K562 (cell line): ENCODE data around the gene CIAO3. TPM values are rescaled to one million over a fixed set of nuclear protein-coding genes. Genes with fewer than 3 reads are reported as not detected.

Experiments
- AFF4 ChIP-seq: sonication (generic); formaldehyde crosslinking; IDR thresholded peaks from 2 replicates; pipeline ENCODE4 v1.8.0; 2023; ENCODE audit warnings: mild to moderate bottlenecking, missing genetic modification reagents
- CHAMP1 ChIP-seq: fragments of 450-650 bp; IDR thresholded peaks from 2 replicates; pipeline ENCODE4 v1.6.1; 2016; ENCODE audit warnings: mild to moderate bottlenecking
- ESRRA ChIP-seq: fragments of 450-650 bp; IDR thresholded peaks from 2 replicates; pipeline ENCODE4 v1.6.1; 2014; ENCODE audit warnings: low read depth, mild to moderate bottlenecking, moderate library complexity, borderline replicate concordance
- HCFC1 ChIP-seq: IDR thresholded peaks from 2 replicates; pipeline ENCODE4 v1.6.1; 2012; ENCODE audit warnings: low read depth, low read length, improper control_type of control experiment
- KDM2B ChIP-seq: fragments of 250-450 bp; sonication (Bioruptor Pico); IDR thresholded peaks from 2 replicates; pipeline ENCODE4 v1.8.0; 2021; ENCODE audit warnings: mild to moderate bottlenecking, moderate library complexity
- KDM5B ChIP-seq: fragments of 200-600 bp; sonication (generic); IDR thresholded peaks from 2 replicates; pipeline ENCODE4 v1.6.1; 2012; ENCODE audit warnings: low read depth, mild to moderate bottlenecking, moderate library complexity, low read length, control low read depth, inconsistent platforms; ENCODE audit not compliant: insufficient replicate concordance
- MNT ChIP-seq, 2 experiments: fragments of 450-650 bp; conservative IDR thresholded peaks; 2 replicates each; pipeline ENCODE4 v1.6.1; 2017; ENCODE audit warnings: mild to moderate bottlenecking in 2 of 2, moderate library complexity in 2 of 2
- ZFX ChIP-seq: sonication (generic); formaldehyde crosslinking; IDR thresholded peaks from 2 replicates; pipeline ENCODE4 v1.8.0; 2022; ENCODE audit warnings: mild to moderate bottlenecking, missing genetic modification reagents, moderate library complexity
- ZNF449 ChIP-seq: fragments of 250-450 bp; sonication (Bioruptor Pico); IDR thresholded peaks from 2 replicates; pipeline ENCODE4 v1.8.0; 2022; ENCODE audit warnings: moderate library complexity, mild to moderate bottlenecking, inconsistent platforms
- polyA plus RNA-seq, 8 experiments: library from polyadenylated mRNA; depleted of rRNA in 4 of 8; stranded (reverse) in 5 of 8; unstranded in 3 of 8; fragments of >200 nt; fragmentation: Nextera tagmentation in 2 of 8; fragmentation: Illumina TruSeq in 1 of 8; extraction: Ambion mirVana in 2 of 8; extraction: Trizol in 1 of 8; gene quantifications; 2 replicates each; pipeline versions ENCODE4 v1.2.1 to v1.2.3, GENCODE V29; 2011 to 2014; ENCODE audit warnings: inconsistent platforms in 1 of 8, missing spikeins in 1 of 8
- total RNA-seq, 7 experiments: library from RNA; depleted of rRNA in 6 of 7; stranded (reverse); fragments of >200 nt in 6 of 7; fragmentation: Illumina TruSeq in 2 of 7; extraction: Trizol in 2 of 7; gene quantifications; 2 replicates each; pipeline versions ENCODE4 v1.2.1 to v1.2.3, GENCODE V29; 2011 to 2021; ENCODE audit warnings: low replicate concordance in 1 of 7
- TF ChIP-seq, protein P1 (sequence below): fragments of 250-450 bp; sonication (Bioruptor Pico); IDR thresholded peaks from 2 replicates; pipeline ENCODE4 v1.9.0; 2021; ENCODE audit warnings: mild to moderate bottlenecking, inconsistent platforms
- TF ChIP-seq, protein P2 (sequence below): fragments of 250-450 bp; sonication (Bioruptor Pico); IDR thresholded peaks from 2 replicates; pipeline ENCODE4 v1.8.0; 2021; ENCODE audit warnings: moderate library complexity, mild to moderate bottlenecking, inconsistent platforms
- TF ChIP-seq, protein P3 (sequence below): sonication (generic); formaldehyde crosslinking; IDR thresholded peaks from 2 replicates; pipeline ENCODE4 v1.5.0; 2020; ENCODE audit warnings: missing genetic modification reagents

CIAO3 gene
- total and polyA plus RNA-seq, 9 of the 15 experiments (the other 6 are each of a cell fraction or from before 2014, with no cell fraction given), result 2.2 to 35.6 (median 18.7) TPM

GRCh38 chr16:727291-727977, 13.4 kb downstream of the CIAO3 start (continued):
- TF ChIP-seq, protein P1, sequence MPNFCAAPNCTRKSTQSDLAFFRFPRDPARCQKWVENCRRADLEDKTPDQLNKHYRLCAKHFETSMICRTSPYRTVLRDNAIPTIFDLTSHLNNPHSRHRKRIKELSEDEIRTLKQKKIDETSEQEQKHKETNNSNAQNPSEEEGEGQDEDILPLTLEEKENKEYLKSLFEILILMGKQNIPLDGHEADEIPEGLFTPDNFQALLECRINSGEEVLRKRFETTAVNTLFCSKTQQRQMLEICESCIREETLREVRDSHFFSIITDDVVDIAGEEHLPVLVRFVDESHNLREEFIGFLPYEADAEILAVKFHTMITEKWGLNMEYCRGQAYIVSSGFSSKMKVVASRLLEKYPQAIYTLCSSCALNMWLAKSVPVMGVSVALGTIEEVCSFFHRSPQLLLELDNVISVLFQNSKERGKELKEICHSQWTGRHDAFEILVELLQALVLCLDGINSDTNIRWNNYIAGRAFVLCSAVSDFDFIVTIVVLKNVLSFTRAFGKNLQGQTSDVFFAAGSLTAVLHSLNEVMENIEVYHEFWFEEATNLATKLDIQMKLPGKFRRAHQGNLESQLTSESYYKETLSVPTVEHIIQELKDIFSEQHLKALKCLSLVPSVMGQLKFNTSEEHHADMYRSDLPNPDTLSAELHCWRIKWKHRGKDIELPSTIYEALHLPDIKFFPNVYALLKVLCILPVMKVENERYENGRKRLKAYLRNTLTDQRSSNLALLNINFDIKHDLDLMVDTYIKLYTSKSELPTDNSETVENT (CRISPR knock-in tag), result 0 out of 2 replicates have a peak, but pooled peaks have one; percentile 24
- peak; percentile 7 for TF ChIP-seq KDM5B
- no peak for TF ChIP-seq CHAMP1
- peak; percentile 50; the same call in 1 of the 2 replicates for TF ChIP-seq KDM2B
- TF ChIP-seq AFF4, result no peak
- peak; percentile 94 for TF ChIP-seq ESRRA
- TF ChIP-seq, protein P2, sequence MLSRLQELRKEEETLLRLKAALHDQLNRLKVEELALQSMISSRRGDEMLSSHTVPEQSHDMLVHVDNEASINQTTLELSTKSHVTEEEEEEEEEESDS (CRISPR knock-in tag), result no peak
- TF ChIP-seq ZFX, result peak; percentile 50
- no peak for TF ChIP-seq HCFC1
- TF ChIP-seq ZNF449, result no peak
- TF ChIP-seq MNT (conservative IDR thresholded peaks at IDR 0.05), result peak; percentile 68
- TF ChIP-seq, protein P3, sequence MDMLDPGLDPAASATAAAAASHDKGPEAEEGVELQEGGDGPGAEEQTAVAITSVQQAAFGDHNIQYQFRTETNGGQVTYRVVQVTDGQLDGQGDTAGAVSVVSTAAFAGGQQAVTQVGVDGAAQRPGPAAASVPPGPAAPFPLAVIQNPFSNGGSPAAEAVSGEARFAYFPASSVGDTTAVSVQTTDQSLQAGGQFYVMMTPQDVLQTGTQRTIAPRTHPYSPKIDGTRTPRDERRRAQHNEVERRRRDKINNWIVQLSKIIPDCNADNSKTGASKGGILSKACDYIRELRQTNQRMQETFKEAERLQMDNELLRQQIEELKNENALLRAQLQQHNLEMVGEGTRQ (CRISPR knock-in tag), result peak; percentile 49
